Panc1 (cell line): ENCODE results near the gene DEDD. TPM values are rescaled to one million over a fixed set of nuclear protein-coding genes. Genes with fewer than 3 reads are reported as not detected.

Experiments
- ATAC-seq: fragments of 200-7000 bp; cut with Tn5 transposase; 2 replicates; pipeline ENCODE4 v1.9.1; 2020; ENCODE audit warnings: mild to moderate bottlenecking, moderate library complexity
- BruUV-seq: library from RNA; stranded (reverse); fragments of 400-500 nt; replicated peaks from 2 replicates; lab custom pipeline; 2021; lab: Mats Ljungman, UMichigan
- CTCF ChIA-PET: fragments of 300-600 bp; sonication (Branson Sonifier 250); formaldehyde crosslinking; loops from one replicate; lab custom pipeline; 2022; ENCODE audit warnings: antibody characterized with exemption; lab: Charles Lee
- POLR2A ChIA-PET: fragments of 300-600 bp; sonication (Branson Sonifier 250); formaldehyde crosslinking; loops from one replicate; lab custom pipeline; 2022; ENCODE audit warnings: antibody characterized with exemption; lab: Charles Lee
- DNase-seq: peaks from one replicate; pipeline ENCODE4 v3.0.0-alpha.2; 2010; ENCODE audit warnings: low read depth, low spot score
- H3K27ac ChIP-seq: 2 replicates; pipeline ENCODE4 v1.5.1; 2011; ENCODE audit warnings: mild to moderate bottlenecking, low read length, inconsistent platforms
- H3K27me3 ChIP-seq: fragments of 200-500 bp; sonication (Bioruptor generic); 2 replicates; pipeline ENCODE4 v1.6.0; 2014; ENCODE audit warnings: low read length, inconsistent platforms; ENCODE audit not compliant: control insufficient read depth, insufficient read depth
- H3K36me3 ChIP-seq: fragments of 200-500 bp; sonication (Bioruptor generic); 2 replicates; pipeline ENCODE4 v1.5.1; 2014; ENCODE audit warnings: inconsistent platforms, mild to moderate bottlenecking, low read length, moderate library complexity; ENCODE audit not compliant: control insufficient read depth, insufficient read depth
- H3K4me1 ChIP-seq: 2 replicates; pipeline ENCODE4 v1.5.1; 2011; ENCODE audit warnings: inconsistent platforms, mild to moderate bottlenecking, low read length, moderate library complexity; ENCODE audit not compliant: control insufficient read depth, insufficient read depth
- H3K4me3 ChIP-seq, 2 experiments: 2 replicates each; pipeline ENCODE4 v1.5.1; 2011 to 2012; ENCODE audit warnings: low read depth in 2 of 2, low read length in 2 of 2, mild to moderate bottlenecking in 2 of 2, inconsistent platforms in 1 of 2, moderate library complexity in 1 of 2
- H3K9me3 ChIP-seq: fragments of 200-500 bp; sonication (Bioruptor generic); 2 replicates; pipeline ENCODE4 v1.5.1; 2014; ENCODE audit warnings: low read depth, mild to moderate bottlenecking, inconsistent platforms, low read length, moderate library complexity; ENCODE audit not compliant: control insufficient read depth, insufficient read depth
- POLR2AphosphoS5 ChIP-seq: IDR thresholded peaks from 2 replicates; pipeline ENCODE4 v1.6.1; 2012; ENCODE audit warnings: mild to moderate bottlenecking, low read depth, low read length, moderate library complexity
- SIN3A ChIP-seq: IDR thresholded peaks from 2 replicates; pipeline ENCODE4 v1.6.1; 2012; ENCODE audit warnings: low read depth, mild to moderate bottlenecking, low read length, moderate library complexity, borderline replicate concordance; ENCODE audit not compliant: insufficient read depth
- TCF7L2 ChIP-seq: IDR thresholded peaks from 2 replicates; pipeline ENCODE4 v1.6.1; 2011; ENCODE audit warnings: mild to moderate bottlenecking, low read depth, low read length, inconsistent platforms
- in situ Hi-C: cut with HindIII; loops from 2 replicates; pipeline ENCODE4 v1.10.0; 2016; ENCODE audit warnings: low sequenced_read_pairs, low pct_unique_long_range_greater_than_20kb
- intact Hi-C: fragments of 100-400 bp; cut with micrococcal nuclease; formaldehyde crosslinking; loops from one replicate; pipeline ENCODE4 v1.10.0; 2022; ENCODE audit not compliant: unreplicated experiment
- total RNA-seq: library from RNA; stranded (reverse); gene quantifications from one replicate; pipeline ENCODE4 v1.2.1, GENCODE V29; 2021; ENCODE audit not compliant: unreplicated experiment
- TF ChIP-seq, protein P1 (sequence below), 2 experiments: IDR thresholded peaks; 2 replicates each; pipeline ENCODE4 v1.6.1; 2011 to 2012; ENCODE audit warnings: low read depth in 2 of 2, control low read depth in 1 of 2, low read length in 1 of 2, mild to moderate bottlenecking in 1 of 2, moderate library complexity in 1 of 2; ENCODE audit not compliant: insufficient read depth in 1 of 2
- TF ChIP-seq, protein P2 (sequence below): fragments of 450-650 bp; IDR thresholded peaks from 2 replicates; pipeline ENCODE4 v1.5.1; 2017; ENCODE audit warnings: mild to moderate bottlenecking

The DEDD gene
- total RNA-seq, 1 experiment from 2014 or later, result 42.5 TPM

DNA sequence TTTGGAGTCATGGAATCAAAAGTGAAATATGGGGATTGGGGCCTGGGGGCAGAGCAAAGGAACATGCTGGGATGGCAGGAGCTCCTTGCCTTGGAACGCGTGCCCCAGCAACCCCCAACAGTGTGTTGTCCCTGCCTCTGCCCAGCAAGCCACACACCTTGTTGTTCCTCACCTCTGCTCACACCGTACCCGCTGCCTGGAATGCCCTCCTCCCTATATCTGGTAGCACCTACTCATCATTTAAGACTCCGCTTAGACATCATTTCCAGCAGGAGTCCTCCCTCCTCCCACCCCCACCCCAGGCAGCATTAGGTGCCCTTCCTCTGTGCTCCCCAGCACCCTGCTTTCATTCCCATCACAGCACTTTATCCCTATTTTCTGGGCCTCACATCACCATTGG is 50.9 kb downstream of the DEDD start:
- H3K27ac ChIP-seq, result no peak overlapping the region
- DNase-seq, result no peak
- no peaks in the 10 kb centered on the region for H3K9me3 ChIP-seq
- ChIA-PET CTCF (interaction anchor here (0.6 kb wide), 1 partner anchor 32 kb away, joined by 4 read pairs; no protein-coding TSS in a partner anchor), POLR2A (interaction anchor here (0.6 kb wide), 1 partner anchor 73 kb away, joined by 4 read pairs; no protein-coding TSS in a partner anchor)
- intact Hi-C loops (no loop called here), in situ Hi-C loops (no loop called here)
- no peak for ATAC-seq
- H3K4me1 ChIP-seq, result peaks cover 4% of the 10 kb centered on the region; the same call in 1 of the 2 replicates
- no TSS peak for BruUV-seq
- H3K4me3 ChIP-seq, result no peak overlapping the region
- no peaks in the 10 kb centered on the region for H3K27me3 ChIP-seq
- H3K36me3 ChIP-seq, result no peaks in the 10 kb centered on the region
- TF ChIP-seq, protein P1, sequence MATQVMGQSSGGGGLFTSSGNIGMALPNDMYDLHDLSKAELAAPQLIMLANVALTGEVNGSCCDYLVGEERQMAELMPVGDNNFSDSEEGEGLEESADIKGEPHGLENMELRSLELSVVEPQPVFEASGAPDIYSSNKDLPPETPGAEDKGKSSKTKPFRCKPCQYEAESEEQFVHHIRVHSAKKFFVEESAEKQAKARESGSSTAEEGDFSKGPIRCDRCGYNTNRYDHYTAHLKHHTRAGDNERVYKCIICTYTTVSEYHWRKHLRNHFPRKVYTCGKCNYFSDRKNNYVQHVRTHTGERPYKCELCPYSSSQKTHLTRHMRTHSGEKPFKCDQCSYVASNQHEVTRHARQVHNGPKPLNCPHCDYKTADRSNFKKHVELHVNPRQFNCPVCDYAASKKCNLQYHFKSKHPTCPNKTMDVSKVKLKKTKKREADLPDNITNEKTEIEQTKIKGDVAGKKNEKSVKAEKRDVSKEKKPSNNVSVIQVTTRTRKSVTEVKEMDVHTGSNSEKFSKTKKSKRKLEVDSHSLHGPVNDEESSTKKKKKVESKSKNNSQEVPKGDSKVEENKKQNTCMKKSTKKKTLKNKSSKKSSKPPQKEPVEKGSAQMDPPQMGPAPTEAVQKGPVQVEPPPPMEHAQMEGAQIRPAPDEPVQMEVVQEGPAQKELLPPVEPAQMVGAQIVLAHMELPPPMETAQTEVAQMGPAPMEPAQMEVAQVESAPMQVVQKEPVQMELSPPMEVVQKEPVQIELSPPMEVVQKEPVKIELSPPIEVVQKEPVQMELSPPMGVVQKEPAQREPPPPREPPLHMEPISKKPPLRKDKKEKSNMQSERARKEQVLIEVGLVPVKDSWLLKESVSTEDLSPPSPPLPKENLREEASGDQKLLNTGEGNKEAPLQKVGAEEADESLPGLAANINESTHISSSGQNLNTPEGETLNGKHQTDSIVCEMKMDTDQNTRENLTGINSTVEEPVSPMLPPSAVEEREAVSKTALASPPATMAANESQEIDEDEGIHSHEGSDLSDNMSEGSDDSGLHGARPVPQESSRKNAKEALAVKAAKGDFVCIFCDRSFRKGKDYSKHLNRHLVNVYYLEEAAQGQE (IDR thresholded peaks at IDR 0.05; ENCODE audit: insufficient read depth in 1 of 2, low read depth in 2 of 2, low read length in 1 of 2), result no peak
- TF ChIP-seq TCF7L2, result no peak
- TF ChIP-seq, protein P2, sequence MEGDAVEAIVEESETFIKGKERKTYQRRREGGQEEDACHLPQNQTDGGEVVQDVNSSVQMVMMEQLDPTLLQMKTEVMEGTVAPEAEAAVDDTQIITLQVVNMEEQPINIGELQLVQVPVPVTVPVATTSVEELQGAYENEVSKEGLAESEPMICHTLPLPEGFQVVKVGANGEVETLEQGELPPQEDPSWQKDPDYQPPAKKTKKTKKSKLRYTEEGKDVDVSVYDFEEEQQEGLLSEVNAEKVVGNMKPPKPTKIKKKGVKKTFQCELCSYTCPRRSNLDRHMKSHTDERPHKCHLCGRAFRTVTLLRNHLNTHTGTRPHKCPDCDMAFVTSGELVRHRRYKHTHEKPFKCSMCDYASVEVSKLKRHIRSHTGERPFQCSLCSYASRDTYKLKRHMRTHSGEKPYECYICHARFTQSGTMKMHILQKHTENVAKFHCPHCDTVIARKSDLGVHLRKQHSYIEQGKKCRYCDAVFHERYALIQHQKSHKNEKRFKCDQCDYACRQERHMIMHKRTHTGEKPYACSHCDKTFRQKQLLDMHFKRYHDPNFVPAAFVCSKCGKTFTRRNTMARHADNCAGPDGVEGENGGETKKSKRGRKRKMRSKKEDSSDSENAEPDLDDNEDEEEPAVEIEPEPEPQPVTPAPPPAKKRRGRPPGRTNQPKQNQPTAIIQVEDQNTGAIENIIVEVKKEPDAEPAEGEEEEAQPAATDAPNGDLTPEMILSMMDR, result no peak
- TF ChIP-seq SIN3A, result no peak
- no peak for TF ChIP-seq POLR2AphosphoS5

DNA sequence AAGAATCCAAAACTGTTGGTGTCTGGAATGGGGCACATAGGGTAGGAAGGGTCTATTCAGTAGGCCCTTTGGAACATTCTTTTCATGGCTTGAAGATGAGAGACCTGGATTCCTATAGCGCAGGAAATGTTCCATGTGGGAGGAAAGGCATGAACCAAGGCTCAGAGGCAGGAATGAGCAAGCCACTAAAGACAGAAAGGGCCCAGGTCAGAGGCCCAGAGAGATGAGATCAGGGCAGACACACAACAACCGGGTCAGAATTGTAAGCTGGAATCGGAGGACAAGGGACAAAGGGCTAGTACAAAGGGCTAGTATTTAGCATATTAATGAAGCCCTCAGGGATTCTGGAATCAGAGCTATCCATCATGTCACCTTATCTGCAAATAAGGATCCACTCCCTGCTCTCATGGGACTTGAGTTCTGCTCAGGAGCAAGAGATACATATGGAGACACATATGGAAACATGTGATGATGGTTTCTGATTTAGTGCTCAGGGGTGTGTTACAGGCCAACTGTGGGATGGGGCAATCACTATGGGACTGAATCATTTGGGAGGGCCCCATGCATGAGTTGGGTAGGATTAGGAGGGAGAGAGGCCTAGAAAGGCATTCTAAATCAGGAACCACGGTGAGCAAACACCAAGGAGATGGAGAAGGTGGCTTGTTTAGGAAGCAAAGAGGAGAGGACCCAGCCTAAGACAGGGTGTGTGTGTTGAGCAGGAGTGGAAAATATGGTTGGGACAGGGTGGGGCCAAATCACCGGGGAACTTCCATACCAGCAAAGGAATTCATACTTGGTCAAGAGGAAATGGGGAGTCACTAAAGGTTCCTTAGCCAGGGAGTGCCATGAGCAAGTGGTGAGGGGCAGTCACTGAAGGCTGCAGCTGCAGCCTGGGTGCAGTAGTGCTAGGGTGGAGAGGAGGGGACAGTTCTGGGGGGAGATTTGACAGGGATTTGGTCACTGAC is 51.7 kb downstream of the DEDD start:
- H3K27ac ChIP-seq, result no peak overlapping the region
- no peaks in the 10 kb centered on the region for H3K27me3 ChIP-seq
- intact Hi-C loops (no loop called here), in situ Hi-C loops (no loop called here)
- DNase-seq, result no peak
- H3K4me3 ChIP-seq, result no peak overlapping the region
- POLR2A ChIA-PET, result interaction anchor here (0.6 kb wide), 1 partner anchor 74 kb away, joined by 4 read pairs; no protein-coding TSS in a partner anchor
- H3K9me3 ChIP-seq, result no peaks in the 10 kb centered on the region
- no peaks in the 10 kb centered on the region for H3K36me3 ChIP-seq
- no peak for ATAC-seq
- H3K4me1 ChIP-seq, result peaks cover 4% of the 10 kb centered on the region; the same call in 1 of the 2 replicates
- BruUV-seq, result no TSS peak
- no peak for TF ChIP-seq TCF7L2
- no peak for TF ChIP-seq POLR2AphosphoS5
- TF ChIP-seq, protein P2, result no peak
- TF ChIP-seq SIN3A, result no peak
- TF ChIP-seq, protein P1 (IDR thresholded peaks at IDR 0.05; ENCODE audit: insufficient read depth in 1 of 2, low read depth in 2 of 2, low read length in 1 of 2), result no peak
- CTCF ChIA-PET, result no interaction called here
